Esophagus (tissue), 2 donors: ENCODE measurements around the gene C19orf38. TPM values are rescaled to one million over a fixed set of nuclear protein-coding genes. Genes with fewer than 3 reads are reported as not detected.

Source experiments
- H3K27ac ChIP-seq, 2 donors: one replicate each; pipeline ENCODE4 v1.5.1; 2013; ENCODE audit warnings: low read depth in 2 of 2, mild to moderate bottlenecking in 2 of 2, inconsistent platforms in 1 of 2, low read length in 1 of 2, moderate library complexity in 1 of 2
- H3K27me3 ChIP-seq, 2 donors: one replicate each; pipeline ENCODE4 v1.6.1; 2013; ENCODE audit warnings: low read length in 2 of 2, control low read depth in 1 of 2, mild to moderate bottlenecking in 1 of 2; ENCODE audit not compliant: insufficient read depth in 2 of 2, control insufficient read depth in 1 of 2
- H3K36me3 ChIP-seq, 2 donors: one replicate each; pipeline ENCODE4 v1.6.1; 2013; ENCODE audit warnings: low read length in 1 of 2; ENCODE audit not compliant: control insufficient read depth in 2 of 2, insufficient read depth in 2 of 2
- H3K4me1 ChIP-seq, 2 donors: one replicate each; pipeline ENCODE4 v1.6.1; 2013; ENCODE audit warnings: low read length in 1 of 2; ENCODE audit not compliant: control insufficient read depth in 2 of 2, insufficient read depth in 2 of 2
- H3K4me3 ChIP-seq, 2 donors: one replicate each; pipeline ENCODE4 v1.5.1; 2013; ENCODE audit warnings: low read length in 2 of 2, mild to moderate bottlenecking in 2 of 2, low read depth in 1 of 2, moderate library complexity in 1 of 2
- H3K9me3 ChIP-seq, 2 donors: one replicate each; pipeline ENCODE4 v1.6.1; 2013; ENCODE audit warnings: mild to moderate bottlenecking in 2 of 2, low read depth in 1 of 2, low read length in 1 of 2, moderate library complexity in 1 of 2; ENCODE audit not compliant: control insufficient read depth in 2 of 2, insufficient read depth in 1 of 2
- WGBS, 2 donors: extraction: QIAGEN DNeasy Blood & Tissue Kit; methylation state at CpG; one replicate each; pipeline ENCODE4 v1.1.7; 2013; 5-methylcytosine and 5-hydroxymethylcytosine counted together
- polyA plus RNA-seq, 2 donors: library from polyadenylated mRNA; stranded (reverse); fragments of 200-250 nt; gene quantifications; one replicate each; pipeline ENCODE4 v1.2.3, GENCODE V29; 2013
- donor health status: healthy with polysubstance abuse.
- donor health status: Bipolar disorder and iron deficiency.

C19orf38 gene
- polyA plus RNA-seq, 2 donors, result 0.19 to 0.20 TPM

- no peak overlapping the region for H3K4me3 ChIP-seq
- H3K9me3 ChIP-seq, result no peaks in the 10 kb centered on the region
- H3K4me1 ChIP-seq, result peaks cover 2 to 10% of the 10 kb centered on the region in 2 donors
- H3K27me3 ChIP-seq, result no peaks in the 10 kb centered on the region
- peaks cover 3 to 49% of the 10 kb centered on the region in 2 donors for H3K36me3 ChIP-seq
- no peak overlapping the region for H3K27ac ChIP-seq
- WGBS, 2 donors, result 95 to 96% methylated on average over 19 of the region's 19 CpGs
These were observed 36.0 kb upstream of the C19orf38 start for GRCh38 chr19:10812196-10812595.

GRCh38 chr19:10812902-10813404, 35.3 kb upstream of the C19orf38 start:
- H3K27me3 ChIP-seq, result no peaks in the 10 kb centered on the region
- H3K4me3 ChIP-seq, result no peak overlapping the region
- WGBS, 2 donors, result 67 to 72% methylated on average over 9 of the region's 9 CpGs
- H3K36me3 ChIP-seq, result peaks cover 3 to 49% of the 10 kb centered on the region in 2 donors
- H3K27ac ChIP-seq, result no peak overlapping the region
- no peaks in the 10 kb centered on the region for H3K9me3 ChIP-seq
- H3K4me1 ChIP-seq, result peaks cover 2 to 10% of the 10 kb centered on the region in 2 donors

- WGBS, 2 donors, result 91 to 95% methylated on average over 9 of the region's 9 CpGs
- peaks cover 0 to 55% of the 10 kb centered on the region in 2 donors for H3K36me3 ChIP-seq
- no peak overlapping the region for H3K27ac ChIP-seq
- H3K9me3 ChIP-seq, result no peaks in the 10 kb centered on the region
- H3K4me1 ChIP-seq, result peaks cover 0 to 3% of the 10 kb centered on the region in 2 donors
- no peaks in the 10 kb centered on the region for H3K27me3 ChIP-seq
- no peak overlapping the region for H3K4me3 ChIP-seq
These were observed 33.1 kb upstream of the C19orf38 start for GRCh38 chr19:10815007-10815536.

- H3K4me3 ChIP-seq, result no peak overlapping the region
- WGBS, 2 donors, result 89 to 92% methylated on average over 21 of the region's 21 CpGs
- no peaks in the 10 kb centered on the region for H3K9me3 ChIP-seq
- peaks cover 6 to 56% of the 10 kb centered on the region in 2 donors for H3K36me3 ChIP-seq
- H3K27ac ChIP-seq, result peak overlapping the region in 1 of 2 donors; percentile 2
- peaks cover 0 to 3% of the 10 kb centered on the region in 2 donors for H3K4me1 ChIP-seq
- H3K27me3 ChIP-seq, result no peaks in the 10 kb centered on the region
These were observed 32.1 kb upstream of the C19orf38 start for GRCh38 chr19:10815969-10816644.

- peaks cover 0 to 3% of the 10 kb centered on the region in 2 donors for H3K4me1 ChIP-seq
- H3K27ac ChIP-seq, result peak overlapping the region in 1 of 2 donors; percentile 9
- no peaks in the 10 kb centered on the region for H3K27me3 ChIP-seq
- no peaks in the 10 kb centered on the region for H3K9me3 ChIP-seq
- peaks cover 7 to 51% of the 10 kb centered on the region in 2 donors for H3K36me3 ChIP-seq
- no peak overlapping the region for H3K4me3 ChIP-seq
- 75 to 84% methylated on average over 11 of the region's 11 CpGs for WGBS, 2 donors
These were observed 31.5 kb upstream of the C19orf38 start for GRCh38 chr19:10816691-10817090.

- WGBS, 2 donors, result 73 to 76% methylated on average over 42 of the region's 42 CpGs
- Histone ChIP-seq H3K9me3 (no peaks in the 10 kb centered on the region), H3K27ac (peak overlapping the region; percentile 37 to 46), H3K36me3 (peaks cover 7 to 48% of the 10 kb centered on the region in 2 donors), H3K4me3 (peak overlapping the region in 1 of 2 donors; percentile 5), H3K27me3 (no peaks in the 10 kb centered on the region), H3K4me1 (peaks cover 0 to 3% of the 10 kb centered on the region in 2 donors)
These were observed 30.8 kb upstream of the C19orf38 start for GRCh38 chr19:10817291-10818038.

GRCh38 chr19:10818301-10819123, 29.7 kb upstream of the C19orf38 start:
- Histone ChIP-seq H3K9me3 (no peaks in the 10 kb centered on the region), H3K27ac (peak overlapping the region in 1 of 2 donors; percentile 37), H3K36me3 (peaks cover 9 to 44% of the 10 kb centered on the region in 2 donors), H3K27me3 (no peaks in the 10 kb centered on the region), H3K4me3 (no peak overlapping the region), H3K4me1 (peaks cover 0 to 3% of the 10 kb centered on the region in 2 donors)
- WGBS, 2 donors, result 87% methylated on average over 19 of the region's 19 CpGs

GRCh38 chr19:10819124-10820060, 28.8 kb upstream of the C19orf38 start:
- Histone ChIP-seq H3K27ac (no peak overlapping the region), H3K4me1 (peaks cover 0 to 3% of the 10 kb centered on the region in 2 donors), H3K36me3 (peaks cover 14 to 50% of the 10 kb centered on the region in 2 donors), H3K4me3 (no peak overlapping the region), H3K27me3 (no peaks in the 10 kb centered on the region), H3K9me3 (no peaks in the 10 kb centered on the region)
- 97 to 98% methylated on average over 27 of the region's 27 CpGs for WGBS, 2 donors
